Transverse colon (tissue), 4 donors: ENCODE data around the gene DNAH7.

ENCODE experiments used
- CTCF ChIP-seq, 5 experiments: fragments of 200-600 bp in 3 of 5; fragments of 450-650 bp in 2 of 5; sonication (generic) in 3 of 5; IDR thresholded peaks; 1 replicate in 2 of 5; 2 replicates in 3 of 5; pipeline ENCODE4 v1.5.1; 2016 to 2017; ENCODE audit warnings: antibody characterized with exemption in 5 of 5, inconsistent platforms in 3 of 5, mild to moderate bottlenecking in 2 of 5, moderate library complexity in 1 of 5
- POLR2A ChIP-seq: fragments of 450-650 bp; IDR thresholded peaks from one replicate; pipeline ENCODE4 v1.6.1; 2016; ENCODE audit warnings: antibody characterized with exemption, mild to moderate bottlenecking, moderate library complexity
- POLR2AphosphoS5 ChIP-seq, 3 donors: sonication (generic); formaldehyde crosslinking; IDR thresholded peaks; one replicate each; pipeline ENCODE4 v1.6.1; 2016; ENCODE audit warnings: antibody characterized with exemption in 3 of 3

DNA sequence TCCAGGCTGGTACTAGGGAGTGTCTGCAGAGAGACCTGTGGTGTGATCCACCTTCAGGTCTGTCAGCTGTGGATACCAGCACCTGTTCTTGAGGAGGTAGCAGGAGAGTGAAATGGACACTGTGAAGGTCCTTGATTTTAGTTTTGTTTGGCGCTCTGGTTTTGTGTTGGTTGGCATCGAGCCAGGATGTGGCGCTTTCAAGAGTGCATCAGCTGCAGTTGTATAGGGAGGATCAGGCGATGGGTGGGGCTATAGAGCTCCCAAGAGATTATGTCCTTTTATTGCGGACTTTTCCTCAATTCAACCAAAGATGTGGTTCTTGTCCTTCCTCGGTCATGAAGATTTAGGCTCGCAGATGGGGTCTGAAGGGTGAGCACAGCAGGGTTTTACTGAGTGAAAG, 374.1 kb downstream of the DNAH7 start:
- TF ChIP-seq POLR2AphosphoS5 (IDR thresholded peaks at IDR 0.05) (no peak), CTCF (IDR thresholded peaks at IDR 0.05) (no peak), POLR2A (no peak)
